Endothelial cell of umbilical vein (primary cell): ENCODE results near the gene DLGAP1. TPM values are rescaled to one million over a fixed set of nuclear protein-coding genes. Genes with fewer than 3 reads are reported as not detected.

Experiments
- BruUV-seq: library from RNA; stranded (reverse); fragments of 400-500 nt; replicated peaks from 2 replicates; lab custom pipeline; 2021; lab: Mats Ljungman, UMichigan
- CTCF ChIA-PET: fragments of 300-600, 350-600 bp; sonication (Branson Sonifier 250); formaldehyde crosslinking; loops from one replicate; lab custom pipeline; 2021; ENCODE audit warnings: antibody characterized with exemption, inconsistent platforms; lab: Charles Lee
- POLR2A ChIA-PET: fragments of 300-600, 350-600 bp; sonication (Branson Sonifier 250); formaldehyde crosslinking; loops from one replicate; lab custom pipeline; 2021; ENCODE audit warnings: antibody characterized with exemption, inconsistent platforms; lab: Charles Lee
- DNase-seq: peaks from one replicate; pipeline ENCODE4 v3.0.0-alpha.2; 2011; ENCODE audit warnings: low read depth, low spot score
- FAIRE-seq: peaks from 2 replicates; lab custom pipeline; 2011; peaks lifted over from hg19 to GRCh38; lab: Jason Lieb, UNC
- H2AFZ ChIP-seq: 2 replicates; pipeline ENCODE4 v1.6.0; 2012; ENCODE audit warnings: low read depth, low read length, control low read depth, inconsistent platforms
- H3K27ac ChIP-seq: 2 replicates; pipeline ENCODE4 v1.5.1; 2011; ENCODE audit warnings: low read depth, mild to moderate bottlenecking, control low read depth, low read length, moderate library complexity; ENCODE audit not compliant: insufficient read depth
- H3K27me3 ChIP-seq, 2 experiments: 2 replicates each; pipeline versions ENCODE4 v1.6.0 to v1.6.1; 2011; ENCODE audit warnings: low read length in 2 of 2, mixed read lengths in 1 of 2; ENCODE audit not compliant: control insufficient read depth in 2 of 2, insufficient read depth in 2 of 2
- H3K36me3 ChIP-seq, 2 experiments: 2 replicates in 1 of 2; 3 replicates in 1 of 2; pipeline ENCODE4 v1.5.1; 2011; ENCODE audit warnings: low read length in 2 of 2, mild to moderate bottlenecking in 1 of 2, moderate library complexity in 1 of 2; ENCODE audit not compliant: control insufficient read depth in 2 of 2, insufficient read depth in 2 of 2; ENCODE audit errors: extremely low read depth in 1 of 2
- H3K4me1 ChIP-seq: 3 replicates; pipeline ENCODE4 v1.5.1; 2011; ENCODE audit warnings: mild to moderate bottlenecking, low read length; ENCODE audit not compliant: control insufficient read depth, insufficient read depth; ENCODE audit errors: extremely low read depth
- H3K4me2 ChIP-seq: 2 replicates; pipeline ENCODE4 v1.6.1; 2011; ENCODE audit warnings: low read length, control low read depth, mixed read lengths; ENCODE audit not compliant: insufficient read depth
- H3K4me3 ChIP-seq, 3 experiments: fragments of 200-600 bp in 1 of 3; sonication (generic), shearing (Covaris generic) in 1 of 3; replicated peaks in 1 of 3; 2 replicates each; pipeline ENCODE4 v1.5.1; 2011 to 2016; ENCODE audit warnings: control low read depth in 3 of 3, low read length in 3 of 3, mild to moderate bottlenecking in 2 of 3, inconsistent platforms in 1 of 3, low read depth in 1 of 3, moderate library complexity in 1 of 3; ENCODE audit not compliant: insufficient read depth in 1 of 3
- H3K79me2 ChIP-seq: 2 replicates; pipeline ENCODE4 v1.6.0; 2012; ENCODE audit warnings: low read length, inconsistent platforms; ENCODE audit not compliant: control insufficient read depth, insufficient read depth
- H3K9ac ChIP-seq: replicated peaks from 2 replicates; pipeline ENCODE3; 2011; ENCODE audit warnings: low read length, control low read depth; ENCODE audit not compliant: insufficient read depth; ENCODE audit errors: extremely low read depth
- H3K9me1 ChIP-seq: replicated peaks from 3 replicates; pipeline ENCODE4 v1.6.0; 2011; ENCODE audit warnings: mild to moderate bottlenecking, low read length; ENCODE audit not compliant: control insufficient read depth, insufficient read depth; ENCODE audit errors: extremely low read depth
- H3K9me3 ChIP-seq: replicated peaks from 2 replicates; pipeline ENCODE4 v1.5.1; 2012; ENCODE audit warnings: low read length, inconsistent platforms; ENCODE audit not compliant: control insufficient read depth, insufficient read depth
- H4K20me1 ChIP-seq: replicated peaks from 2 replicates; pipeline ENCODE3; 2011; ENCODE audit warnings: mild to moderate bottlenecking, low read length; ENCODE audit not compliant: control insufficient read depth, insufficient read depth; ENCODE audit errors: extremely low read depth
- EZH2 ChIP-seq: IDR thresholded peaks from 2 replicates; pipeline ENCODE4 v1.6.1; 2012; ENCODE audit warnings: borderline replicate concordance, low read depth, mild to moderate bottlenecking, moderate library complexity, low read length, inconsistent platforms; ENCODE audit not compliant: severe bottlenecking
- FOS ChIP-seq: IDR thresholded peaks from 2 replicates; pipeline ENCODE4 v1.6.1; 2011; ENCODE audit warnings: mild to moderate bottlenecking, low read length, moderate library complexity, borderline replicate concordance; ENCODE audit not compliant: insufficient read depth
- GATA2 ChIP-seq: IDR thresholded peaks from 2 replicates; pipeline ENCODE4 v1.7.0; 2011; ENCODE audit warnings: low read depth, mild to moderate bottlenecking, moderate library complexity, mixed read lengths, low read length; ENCODE audit not compliant: insufficient read length, insufficient read depth
- JUN ChIP-seq: IDR thresholded peaks from 2 replicates; pipeline ENCODE4 v1.6.1; 2011; ENCODE audit warnings: borderline replicate concordance, low read depth; ENCODE audit not compliant: insufficient read length, insufficient read depth
- MYC ChIP-seq: IDR thresholded peaks from one replicate; pipeline ENCODE4 v1.6.1; 2011; ENCODE audit warnings: mild to moderate bottlenecking, low read depth, low read length
- POLR2A ChIP-seq: IDR thresholded peaks from 2 replicates; pipeline ENCODE4 v1.6.1; 2012; ENCODE audit warnings: low read depth, mild to moderate bottlenecking, control low read depth, low read length
- POLR2AphosphoS5 ChIP-seq: IDR thresholded peaks from 2 replicates; pipeline ENCODE4 v1.6.1; 2012; ENCODE audit warnings: low read depth, mild to moderate bottlenecking, control low read depth, low read length, moderate library complexity; ENCODE audit not compliant: insufficient read depth
- dilution Hi-C: fragments of 300-500 bp; cut with MboI; formaldehyde crosslinking; loops from one replicate; pipeline ENCODE4 v1.15.0; 2019; ENCODE audit warnings: low sequenced_read_pairs; ENCODE audit not compliant: extremely low pct_ligation_motif_present
- intact Hi-C: fragments of 100-400 bp; cut with micrococcal nuclease; formaldehyde crosslinking; loops from one replicate; pipeline ENCODE4 v1.10.0; 2022
- polyA plus RNA-seq, 4 experiments: library from polyadenylated mRNA; depleted of rRNA in 3 of 4; stranded (reverse) in 3 of 4; unstranded in 1 of 4; fragments of >200 nt; gene quantifications; 2 replicates each; pipeline versions ENCODE4 v1.2.1 to v1.2.3, GENCODE V29; 2011 to 2012; ENCODE audit warnings: missing spikeins in 1 of 4
- total RNA-seq: library from RNA; stranded (reverse); gene quantifications from 2 replicates; pipeline ENCODE4 v1.2.3, GENCODE V29; 2021
- TF ChIP-seq, protein P1 (sequence below): IDR thresholded peaks from 2 replicates; pipeline ENCODE4 v1.6.1; 2011; ENCODE audit not compliant: insufficient read depth, insufficient read length
- TF ChIP-seq, protein P2 (sequence below), 2 donors: IDR thresholded peaks; 1 replicate in 1 of 2; 2 replicates in 1 of 2; pipeline ENCODE4 v1.5.1; 2011; ENCODE audit warnings: low read length in 2 of 2, mild to moderate bottlenecking in 2 of 2, moderate library complexity in 2 of 2, control low read depth in 1 of 2, inconsistent platforms in 1 of 2, low read depth in 1 of 2; ENCODE audit not compliant: insufficient read depth in 1 of 2; ENCODE audit errors: extremely low read depth in 1 of 2

The DLGAP1 gene
- total and polyA plus RNA-seq, 2 donors (not counting 3 experiments of a cell fraction or from before 2014, with no cell fraction given), result 0.04 TPM; not detected in 1

DNA sequence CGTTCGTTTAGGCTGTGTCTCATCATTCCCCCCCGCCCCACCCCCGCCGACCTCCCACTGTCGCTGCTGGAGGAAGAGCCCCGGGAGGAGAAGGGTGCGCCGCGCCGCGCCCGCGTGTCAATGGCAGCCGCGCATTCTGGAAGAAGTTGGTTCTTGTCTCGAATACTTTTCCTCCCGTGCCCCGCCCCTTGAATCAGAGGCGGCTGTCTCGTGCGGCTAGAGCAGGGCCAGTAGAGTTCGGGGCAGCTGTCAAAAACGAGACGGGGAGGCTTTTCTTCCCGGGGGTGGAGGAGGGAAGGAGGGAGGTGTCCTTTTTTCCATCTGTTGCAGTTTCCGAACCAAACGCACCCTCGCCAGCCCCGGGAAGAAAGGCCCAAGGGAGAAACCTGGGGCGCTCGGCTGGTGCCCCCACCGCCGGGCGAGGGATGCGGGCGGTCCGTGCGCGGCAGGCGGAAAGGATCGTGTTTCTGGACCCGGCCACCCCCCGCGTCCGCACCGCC, 1005.5 kb downstream of the DLGAP1 start:
- Histone ChIP-seq H3K79me2 (peaks cover 43% of the 10 kb centered on the region), H3K9me1 (no peaks in the 10 kb centered on the region), H3K4me3 (peak overlapping the region; percentile 57 to 90 (median 76)), H3K9me3 (no peaks in the 10 kb centered on the region), H3K9ac (peak overlapping the region; percentile 96), H3K27me3 (no peaks in the 10 kb centered on the region), H3K4me1 (peaks cover 26% of the 10 kb centered on the region), H4K20me1 (no peaks in the 10 kb centered on the region), H3K27ac (peak overlapping the region; percentile 99), H3K36me3 (no peaks in the 10 kb centered on the region), H2AFZ (peak overlapping the region; percentile 13), H3K4me2 (peak overlapping the region; percentile 91)
- ChIA-PET POLR2A (interaction anchor here (2.3 kb wide), 1 partner anchor 216 kb away, joined by 6 read pairs; no protein-coding TSS in a partner anchor), CTCF (interaction anchor here (0.8 to 1.4 kb wide), 6 partner anchors 44 to 216 kb away, joined by 3 to 4 read pairs (median 3); no protein-coding TSS in a partner anchor)
- FAIRE-seq, result no peak
- intact Hi-C loops (loop anchor here (1.0 to 5.0 kb wide), 9 partner anchors 135 to 877 kb away; partner anchors contain the start of genes METTL4, MYL12B and NDC80), dilution Hi-C loops (loop anchor here (25.0 kb wide), 1 partner anchor 187 kb away; the partner anchor contains the start of gene MYL12B)
- no peak for TF ChIP-seq JUN
- TF ChIP-seq POLR2AphosphoS5, result peak; percentile 9
- DNase-seq, result peak; percentile 74
- no TSS peak for BruUV-seq

DNA sequence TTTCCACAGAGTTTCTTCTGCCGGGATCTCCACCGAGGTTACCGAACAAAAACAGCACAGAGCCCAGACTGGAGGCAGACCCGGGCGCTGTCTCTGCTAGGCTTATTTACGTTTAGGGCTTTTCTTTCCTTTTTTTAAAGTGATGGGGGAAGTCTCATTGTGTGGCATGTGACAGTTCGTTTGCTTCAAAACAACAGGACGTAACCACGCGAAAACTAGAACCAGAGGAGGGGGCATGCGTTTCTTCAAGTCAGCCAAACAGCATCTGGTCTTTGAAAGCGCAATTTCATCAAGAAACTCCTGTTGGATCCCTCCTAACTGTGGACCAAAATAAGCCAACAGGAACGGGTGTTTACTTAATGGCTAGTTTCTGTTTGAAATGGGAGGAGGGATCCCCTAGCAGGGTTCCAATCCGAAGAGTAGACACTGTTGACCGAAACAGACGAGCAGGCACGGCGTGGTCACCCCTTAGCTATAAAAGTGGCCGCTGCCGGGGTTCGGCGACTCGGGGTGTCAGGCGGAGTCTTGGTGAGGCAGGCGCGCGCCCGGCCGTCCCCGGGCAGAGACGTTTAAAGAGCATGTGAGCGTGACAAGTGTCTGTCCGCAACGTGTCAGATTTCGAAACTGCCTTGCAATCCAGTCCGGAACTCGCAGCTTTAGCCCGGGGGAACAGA, 1006.1 kb downstream of the DLGAP1 start:
- ChIA-PET POLR2A (interaction anchor here (1.1 to 2.3 kb wide), 2 partner anchors 40 to 217 kb away, joined by 3 to 6 read pairs; no protein-coding TSS in a partner anchor), CTCF (interaction anchor here (0.8 to 2.7 kb wide), 7 partner anchors 45 to 217 kb away, joined by 3 to 17 read pairs (median 3); no protein-coding TSS in a partner anchor)
- peaks cover 22% of the 10 kb centered on the region for H3K4me1 ChIP-seq
- H3K36me3 ChIP-seq, result no peaks in the 10 kb centered on the region
- peak overlapping the region; percentile 99 for H3K27ac ChIP-seq
- no peak for TF ChIP-seq JUN
- no peak for TF ChIP-seq MYC
- TF ChIP-seq GATA2, result no peak
- TF ChIP-seq POLR2A, result no peak
- no peak for TF ChIP-seq FOS
- no peak for TF ChIP-seq EZH2
- TF ChIP-seq, protein P1, sequence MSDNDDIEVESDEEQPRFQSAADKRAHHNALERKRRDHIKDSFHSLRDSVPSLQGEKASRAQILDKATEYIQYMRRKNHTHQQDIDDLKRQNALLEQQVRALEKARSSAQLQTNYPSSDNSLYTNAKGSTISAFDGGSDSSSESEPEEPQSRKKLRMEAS, result no peak
- no peak for TF ChIP-seq POLR2AphosphoS5
- TF ChIP-seq, protein P2, sequence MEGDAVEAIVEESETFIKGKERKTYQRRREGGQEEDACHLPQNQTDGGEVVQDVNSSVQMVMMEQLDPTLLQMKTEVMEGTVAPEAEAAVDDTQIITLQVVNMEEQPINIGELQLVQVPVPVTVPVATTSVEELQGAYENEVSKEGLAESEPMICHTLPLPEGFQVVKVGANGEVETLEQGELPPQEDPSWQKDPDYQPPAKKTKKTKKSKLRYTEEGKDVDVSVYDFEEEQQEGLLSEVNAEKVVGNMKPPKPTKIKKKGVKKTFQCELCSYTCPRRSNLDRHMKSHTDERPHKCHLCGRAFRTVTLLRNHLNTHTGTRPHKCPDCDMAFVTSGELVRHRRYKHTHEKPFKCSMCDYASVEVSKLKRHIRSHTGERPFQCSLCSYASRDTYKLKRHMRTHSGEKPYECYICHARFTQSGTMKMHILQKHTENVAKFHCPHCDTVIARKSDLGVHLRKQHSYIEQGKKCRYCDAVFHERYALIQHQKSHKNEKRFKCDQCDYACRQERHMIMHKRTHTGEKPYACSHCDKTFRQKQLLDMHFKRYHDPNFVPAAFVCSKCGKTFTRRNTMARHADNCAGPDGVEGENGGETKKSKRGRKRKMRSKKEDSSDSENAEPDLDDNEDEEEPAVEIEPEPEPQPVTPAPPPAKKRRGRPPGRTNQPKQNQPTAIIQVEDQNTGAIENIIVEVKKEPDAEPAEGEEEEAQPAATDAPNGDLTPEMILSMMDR (IDR thresholded peaks at IDR 0.05; ENCODE audit: extremely low read depth in 1 of 2, insufficient read depth in 1 of 2, low read depth in 1 of 2, low read length in 2 of 2), result no peak
- H3K9ac ChIP-seq, result peak overlapping the region; percentile 96
- H3K4me2 ChIP-seq, result peak overlapping the region; percentile 91
- dilution Hi-C loops, result no loop called here
- intact Hi-C loops, result loop anchor here (1.0 to 5.0 kb wide), 7 partner anchors 128 to 877 kb away; partner anchors contain the start of genes METTL4 and NDC80
- FAIRE-seq (peak; percentile 77), DNase-seq (peak; percentile 86)
- H3K9me3 ChIP-seq, result no peaks in the 10 kb centered on the region
- H4K20me1 ChIP-seq, result no peaks in the 10 kb centered on the region
- no peak overlapping the region for H2AFZ ChIP-seq
- peak overlapping the region; percentile 53 to 90 (median 76) for H3K4me3 ChIP-seq
- H3K27me3 ChIP-seq, result no peaks in the 10 kb centered on the region
- TSS peak; percentile 29 for BruUV-seq
- peaks cover 38% of the 10 kb centered on the region for H3K79me2 ChIP-seq
- no peaks in the 10 kb centered on the region for H3K9me1 ChIP-seq
